Osteocyte (in vitro differentiated cells): Measurements from ENCODE around the gene BPTF. TPM values are rescaled to one million over a fixed set of nuclear protein-coding genes. Genes with fewer than 3 reads are reported as not detected.
"Not testable (repeated sequence)": the region's sequence is repeated elsewhere in the genome, so short reads cannot be mapped to it uniquely, and the experiment has no call there.

Experiments
- DNase-seq: peaks from one replicate; pipeline ENCODE4 v3.0.0; 2021; ENCODE audit warnings: mixed read lengths; ENCODE audit not compliant: unreplicated experiment; ENCODE audit errors: extremely low spot score
- H3K27ac Mint-ChIP-seq: one replicate; pipeline ENCODE4 v1.8.0; 2021; ENCODE audit warnings: mild to moderate bottlenecking, mixed read lengths; ENCODE audit not compliant: unreplicated experiment
- H3K27me3 Mint-ChIP-seq: one replicate; pipeline ENCODE4 v1.8.0; 2021; ENCODE audit warnings: mixed read lengths; ENCODE audit not compliant: unreplicated experiment
- H3K36me3 Mint-ChIP-seq: one replicate; pipeline ENCODE4 v1.8.0; 2021; ENCODE audit warnings: mixed read lengths; ENCODE audit not compliant: unreplicated experiment
- H3K4me1 Mint-ChIP-seq: one replicate; pipeline ENCODE4 v1.8.0; 2021; ENCODE audit warnings: mixed read lengths; ENCODE audit not compliant: unreplicated experiment
- H3K4me3 Mint-ChIP-seq: one replicate; pipeline ENCODE4 v1.8.0; 2021; ENCODE audit warnings: mild to moderate bottlenecking, moderate library complexity, mixed read lengths; ENCODE audit not compliant: unreplicated experiment
- H3K9me3 Mint-ChIP-seq: one replicate; pipeline ENCODE4 v1.8.0; 2021; ENCODE audit warnings: mixed read lengths; ENCODE audit not compliant: unreplicated experiment
- CTCF ChIP-seq: fragments of 200-600 bp; sonication (generic); IDR thresholded peaks from 2 replicates; pipeline ENCODE4 v1.5.0; 2021; ENCODE audit warnings: antibody characterized with exemption, mild to moderate bottlenecking, moderate library complexity
- total RNA-seq: library from RNA; stranded (reverse); gene quantifications from 2 replicates; pipeline ENCODE4 v1.2.1, GENCODE V29; 2021

Gene BPTF
- total RNA-seq, 1 donor from 2014 or later = 95.7 TPM

- Mint-ChIP-seq H3K27ac (peak overlapping the region; percentile 88), H3K4me1 (peaks cover 35% of the 10 kb centered on the region)
- no peak for DNase-seq
Observed at GRCh38 chr17:67994817-67995569, 169.7 kb downstream of the BPTF start.

DNA sequence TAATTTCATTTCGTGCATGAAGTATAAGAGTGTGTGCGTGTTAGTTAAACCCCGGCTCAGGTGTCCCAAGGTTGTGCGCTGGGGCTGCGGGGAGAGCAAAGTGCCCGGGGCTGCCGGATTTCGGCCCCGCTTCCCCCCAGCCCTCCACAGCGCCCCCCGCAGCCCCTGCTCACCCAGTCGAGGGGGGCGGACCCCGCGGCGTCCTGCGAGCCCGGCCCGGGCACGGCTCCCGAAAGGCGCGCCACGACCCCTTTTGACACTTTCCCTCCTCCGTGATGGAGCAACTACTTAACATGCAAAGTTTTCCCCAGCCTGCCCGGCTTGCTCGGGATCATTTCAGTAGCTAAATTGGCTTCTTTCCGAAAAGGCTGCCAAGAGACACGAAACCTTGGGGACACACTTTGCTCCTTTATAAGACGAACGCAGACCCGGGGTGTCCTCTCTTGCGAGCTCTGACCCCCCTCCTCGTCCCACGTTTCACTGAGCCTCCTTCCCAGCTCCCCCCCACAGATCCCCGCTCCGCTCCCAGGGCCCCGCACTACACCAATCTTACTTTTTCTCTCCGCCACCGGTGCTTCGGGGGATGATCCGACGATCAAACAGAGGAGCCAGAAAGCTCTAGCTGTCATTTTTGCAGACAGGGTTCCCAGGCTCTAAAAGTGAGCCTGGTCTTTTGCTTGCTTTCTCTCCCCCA lies 170.4 kb downstream of the BPTF start:
- H3K4me3 Mint-ChIP-seq = peak overlapping the region; percentile 83
- peaks cover 35% of the 10 kb centered on the region for H3K4me1 Mint-ChIP-seq
- H3K9me3 Mint-ChIP-seq = no peaks in the 10 kb centered on the region
- H3K36me3 Mint-ChIP-seq = no peaks in the 10 kb centered on the region
- no peak for TF ChIP-seq CTCF
- no peaks in the 10 kb centered on the region for H3K27me3 Mint-ChIP-seq
- peak overlapping the region; percentile 88 for H3K27ac Mint-ChIP-seq
- no peak for DNase-seq

More at GRCh38 chr17:67994817-67995569, 169.7 kb downstream of the BPTF start:
- Mint-ChIP-seq H3K36me3 (no peaks in the 10 kb centered on the region), H3K9me3 (no peaks in the 10 kb centered on the region), H3K4me3 (peak overlapping the region; percentile 83), H3K27me3 (no peaks in the 10 kb centered on the region)
- TF ChIP-seq CTCF = no peak

GRCh38 chr17:67996301-67997171 lies 171.2 kb downstream of the BPTF start, which contains the start of gene C17orf58:
TSS of gene C17orf58 (minus strand) at chr17:67996469. CDS start at chr17:67996198, 271 bp downstream.
- H3K27ac Mint-ChIP-seq = peak within 1 kb of the TSS; percentile 88
- H3K9me3 Mint-ChIP-seq, DNase-seq, H3K36me3 Mint-ChIP-seq, H3K27me3 Mint-ChIP-seq: not testable (repeated sequence)
- peaks cover 35% of the 10 kb centered on the region for H3K4me1 Mint-ChIP-seq
- H3K4me3 Mint-ChIP-seq = peak within 1 kb of the TSS; percentile 83

GRCh38 chr17:67998466-67998865 lies 173.2 kb downstream of the BPTF start:
- Mint-ChIP-seq H3K27me3 (no peaks in the 10 kb centered on the region), H3K27ac (no peak overlapping the region), H3K9me3 (no peaks in the 10 kb centered on the region), H3K4me1 (peaks cover 27% of the 10 kb centered on the region), H3K36me3 (no peaks in the 10 kb centered on the region), H3K4me3 (no peak overlapping the region)
- no peak for TF ChIP-seq CTCF
- DNase-seq = no peak

- TF ChIP-seq CTCF = no peak
- no peak for DNase-seq
- Mint-ChIP-seq H3K4me3 (no peak overlapping the region), H3K9me3 (no peaks in the 10 kb centered on the region), H3K36me3 (no peaks in the 10 kb centered on the region), H3K27me3 (no peaks in the 10 kb centered on the region), H3K4me1 (peaks cover 23% of the 10 kb centered on the region), H3K27ac (no peak overlapping the region)
Observed at GRCh38 chr17:67999291-67999911, 174.1 kb downstream of the BPTF start.
